HEK293 (cell line): Measurements from ENCODE around the gene DDAH1.

ENCODE experiments used
- BCL11A ChIP-seq: fragments of 450-650 bp; formaldehyde crosslinking; IDR thresholded peaks from 2 replicates; pipeline ENCODE4 v1.5.1; 2016; ENCODE audit warnings: low read depth, missing biosample characterization, missing genetic modification characterization
- KLF1 ChIP-seq: fragments of 450-650 bp; formaldehyde crosslinking; IDR thresholded peaks from 2 replicates; pipeline ENCODE4 v1.5.1; 2016; ENCODE audit warnings: missing biosample characterization, missing genetic modification characterization
- OSR2 ChIP-seq: fragments of 450-650 bp; formaldehyde crosslinking; IDR thresholded peaks from 2 replicates; pipeline ENCODE4 v1.5.1; 2016; ENCODE audit warnings: missing biosample characterization, missing genetic modification characterization
- SCRT1 ChIP-seq: fragments of 450-650 bp; formaldehyde crosslinking; IDR thresholded peaks from 2 replicates; pipeline ENCODE4 v1.5.1; 2016; ENCODE audit warnings: missing biosample characterization, missing genetic modification characterization, borderline replicate concordance
- SETDB1 ChIP-seq: IDR thresholded peaks from one replicate; pipeline ENCODE4 v1.6.1; 2017; ENCODE audit warnings: mild to moderate bottlenecking, low read length, moderate library complexity, mixed read lengths; ENCODE audit not compliant: insufficient read length
- TRIM28 ChIP-seq: IDR thresholded peaks from 2 replicates; pipeline ENCODE4 v1.6.1; 2011; ENCODE audit warnings: low read length, control low read depth, borderline replicate concordance
- ZBTB17 ChIP-seq: fragments of 450-650 bp; formaldehyde crosslinking; IDR thresholded peaks from 2 replicates; pipeline ENCODE4 v1.5.1; 2016; ENCODE audit warnings: missing biosample characterization, missing genetic modification characterization
- ZBTB20 ChIP-seq: fragments of 450-650 bp; formaldehyde crosslinking; IDR thresholded peaks from 2 replicates; pipeline ENCODE4 v1.5.1; 2016; ENCODE audit warnings: missing biosample characterization, missing genetic modification characterization
- ZFP37 ChIP-seq: fragments of 450-650 bp; formaldehyde crosslinking; IDR thresholded peaks from 2 replicates; pipeline ENCODE4 v1.5.1; 2016; ENCODE audit warnings: missing biosample characterization, missing genetic modification characterization
- ZNF132 ChIP-seq: fragments of 450-650 bp; formaldehyde crosslinking; IDR thresholded peaks from 2 replicates; pipeline ENCODE4 v1.5.1; 2017; ENCODE audit warnings: missing biosample characterization, missing genetic modification characterization, borderline replicate concordance
- ZNF133 ChIP-seq: fragments of 450-650 bp; formaldehyde crosslinking; IDR thresholded peaks from 2 replicates; pipeline ENCODE4 v1.5.1; 2016; ENCODE audit warnings: missing biosample characterization, missing genetic modification characterization
- ZNF19 ChIP-seq: fragments of 450-650 bp; formaldehyde crosslinking; IDR thresholded peaks from 2 replicates; pipeline ENCODE4; 2016; ENCODE audit warnings: missing biosample characterization, missing genetic modification characterization, low read depth
- ZNF214 ChIP-seq: fragments of 450-650 bp; formaldehyde crosslinking; IDR thresholded peaks from 2 replicates; pipeline ENCODE4 v1.5.1; 2017; ENCODE audit warnings: missing biosample characterization, mild to moderate bottlenecking, missing genetic modification characterization, borderline replicate concordance
- ZNF335 ChIP-seq: fragments of 450-650 bp; formaldehyde crosslinking; conservative IDR thresholded peaks from 2 replicates; pipeline ENCODE4 v1.5.1; 2016; ENCODE audit warnings: missing biosample characterization, missing genetic modification characterization
- ZNF341 ChIP-seq: fragments of 450-650 bp; formaldehyde crosslinking; IDR thresholded peaks from 2 replicates; pipeline ENCODE4; 2016; ENCODE audit warnings: low read depth, missing biosample characterization, missing genetic modification characterization
- ZNF354C ChIP-seq: fragments of 450-650 bp; formaldehyde crosslinking; IDR thresholded peaks from 2 replicates; pipeline ENCODE4 v1.5.1; 2016; ENCODE audit warnings: missing biosample characterization, missing genetic modification characterization, low read depth, borderline replicate concordance
- ZNF366 ChIP-seq: fragments of 450-650 bp; formaldehyde crosslinking; conservative IDR thresholded peaks from 2 replicates; pipeline ENCODE4 v1.5.1; 2016; ENCODE audit warnings: missing biosample characterization, missing genetic modification characterization
- ZNF473 ChIP-seq: fragments of 450-650 bp; formaldehyde crosslinking; IDR thresholded peaks from 2 replicates; pipeline ENCODE4 v1.5.1; 2017; ENCODE audit warnings: missing biosample characterization, missing genetic modification characterization
- ZNF48 ChIP-seq: fragments of 450-650 bp; formaldehyde crosslinking; IDR thresholded peaks from 2 replicates; pipeline ENCODE4 v1.5.1; 2016; ENCODE audit warnings: missing biosample characterization, missing genetic modification characterization
- ZNF529 ChIP-seq: fragments of 450-650 bp; formaldehyde crosslinking; IDR thresholded peaks from 2 replicates; pipeline ENCODE4 v1.5.1; 2017; ENCODE audit warnings: missing genetic modification characterization, missing biosample characterization; ENCODE audit not compliant: insufficient replicate concordance
- ZNF561 ChIP-seq: fragments of 450-650 bp; IDR thresholded peaks from 2 replicates; pipeline ENCODE4 v1.5.1; 2018; ENCODE audit warnings: missing biosample characterization, missing genetic modification characterization, borderline replicate concordance
- ZNF707 ChIP-seq: fragments of 450-650 bp; formaldehyde crosslinking; IDR thresholded peaks from 2 replicates; pipeline ENCODE4 v1.5.1; 2016; ENCODE audit warnings: missing biosample characterization, missing genetic modification characterization
- ZSCAN30 ChIP-seq: fragments of 450-650 bp; IDR thresholded peaks from 2 replicates; pipeline ENCODE4 v1.5.1; 2018; ENCODE audit warnings: missing biosample characterization, mild to moderate bottlenecking, missing genetic modification characterization, moderate library complexity
- TF ChIP-seq, protein P1 (sequence below): fragments of 450-650 bp; formaldehyde crosslinking; optimal IDR thresholded peaks from 2 replicates; pipeline ENCODE3; 2016; ENCODE audit warnings: missing biosample characterization, mild to moderate bottlenecking, missing genetic modification characterization
- TF ChIP-seq, protein P2 (sequence below): fragments of 450-650 bp; formaldehyde crosslinking; IDR thresholded peaks from 2 replicates; pipeline ENCODE4 v1.5.0; 2017; ENCODE audit warnings: missing biosample characterization, missing genetic modification characterization, borderline replicate concordance
- TF ChIP-seq, protein P3 (sequence below): fragments of 450-650 bp; formaldehyde crosslinking; IDR thresholded peaks from 2 replicates; pipeline ENCODE4 v1.5.1; 2016; ENCODE audit warnings: missing biosample characterization, missing genetic modification characterization, low read depth
- TF ChIP-seq, protein P4 (sequence below): fragments of 450-650 bp; formaldehyde crosslinking; IDR thresholded peaks from 2 replicates; pipeline ENCODE4 v1.5.1; 2017; ENCODE audit warnings: missing biosample characterization, missing genetic modification characterization
- TF ChIP-seq, protein P5 (sequence below): fragments of 450-650 bp; formaldehyde crosslinking; conservative IDR thresholded peaks from 2 replicates; pipeline ENCODE4 v1.5.1; 2016; ENCODE audit warnings: low read depth, missing biosample characterization, missing genetic modification characterization

Gene DDAH1

DNA sequence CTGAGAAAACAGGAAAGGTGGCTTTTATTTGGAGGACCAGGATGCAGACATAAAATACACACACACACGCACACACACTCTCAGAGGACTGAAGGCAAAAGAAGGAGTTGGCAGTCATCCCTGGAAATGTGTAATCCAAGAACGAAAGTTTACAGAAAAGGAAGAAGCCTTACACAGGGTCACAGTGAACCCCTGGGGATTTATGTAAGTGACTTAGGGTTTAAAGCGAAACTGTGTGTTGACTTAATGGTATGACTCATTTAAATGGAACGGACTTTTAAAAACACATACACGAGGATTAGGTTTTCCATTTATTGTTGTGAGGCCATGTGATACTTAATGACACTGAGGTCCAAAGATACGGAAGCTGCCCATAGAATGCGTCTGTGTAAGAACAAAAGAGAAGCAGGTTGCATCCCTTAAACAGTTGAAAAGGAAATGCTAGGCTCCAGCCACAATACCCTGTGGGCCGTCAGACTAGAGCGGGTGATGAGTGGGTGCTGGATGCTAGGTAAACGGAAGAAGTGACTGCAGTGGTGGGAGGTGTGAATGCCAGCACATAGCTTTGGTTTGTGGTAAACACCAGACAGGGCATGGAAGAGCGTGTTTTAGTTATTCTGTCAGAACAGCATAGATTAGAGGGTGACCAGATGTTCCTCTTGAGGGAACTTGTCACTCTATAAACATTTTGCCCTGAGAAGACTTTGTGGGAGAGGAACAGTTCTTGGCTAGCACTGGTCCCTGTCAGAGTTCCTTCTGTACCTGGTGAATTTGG lies 166.9 kb downstream of the DDAH1 start (continued):
- TF ChIP-seq ZSCAN30 (tag by site-specific recombination) (peak; percentile 94; the same call in 1 of the 2 replicates), ZNF132 (tag by site-specific recombination) (no peak), OSR2 (tag by site-specific recombination) (peak; percentile 96), ZBTB20 (tag by site-specific recombination) (peak; percentile 32; the same call in 1 of the 2 replicates), ZNF48 (tag by site-specific recombination) (no peak), ZNF214 (tag by site-specific recombination) (no peak), ZFP37 (tag by site-specific recombination) (peak; percentile 86; the same call in 1 of the 2 replicates), SETDB1 (peak; percentile 21), ZNF366 (peak; percentile 97), ZNF707 (tag by site-specific recombination) (no peak), TRIM28 (peak; percentile 95), ZNF335 (tag by site-specific recombination) (peak; percentile 69; the same call in 1 of the 2 replicates), SCRT1 (tag by site-specific recombination) (0 out of 2 replicates have a peak, but pooled peaks have one; percentile 49), ZNF354C (tag by site-specific recombination) (no peak), ZNF561 (tag by site-specific recombination) (peak; percentile 98), ZNF19 (0 out of 2 replicates have a peak, but pooled peaks have one; percentile 83), ZBTB17 (tag by site-specific recombination) (peak; percentile 82), KLF1 (no peak), BCL11A (tag by site-specific recombination) (peak; percentile 96), ZNF473 (tag by site-specific recombination) (no peak), ZNF529 (tag by site-specific recombination) (no peak), ZNF133 (no peak), ZNF341 (tag by site-specific recombination) (peak; percentile 81)
- TF ChIP-seq, protein P1, sequence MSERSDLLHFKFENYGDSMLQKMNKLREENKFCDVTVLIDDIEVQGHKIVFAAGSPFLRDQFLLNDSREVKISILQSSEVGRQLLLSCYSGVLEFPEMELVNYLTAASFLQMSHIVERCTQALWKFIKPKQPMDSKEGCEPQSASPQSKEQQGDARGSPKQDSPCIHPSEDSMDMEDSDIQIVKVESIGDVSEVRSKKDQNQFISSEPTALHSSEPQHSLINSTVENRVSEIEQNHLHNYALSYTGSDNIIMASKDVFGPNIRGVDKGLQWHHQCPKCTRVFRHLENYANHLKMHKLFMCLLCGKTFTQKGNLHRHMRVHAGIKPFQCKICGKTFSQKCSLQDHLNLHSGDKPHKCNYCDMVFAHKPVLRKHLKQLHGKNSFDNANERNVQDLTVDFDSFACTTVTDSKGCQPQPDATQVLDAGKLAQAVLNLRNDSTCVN (tag by site-specific recombination), result no peak
- TF ChIP-seq, protein P2, sequence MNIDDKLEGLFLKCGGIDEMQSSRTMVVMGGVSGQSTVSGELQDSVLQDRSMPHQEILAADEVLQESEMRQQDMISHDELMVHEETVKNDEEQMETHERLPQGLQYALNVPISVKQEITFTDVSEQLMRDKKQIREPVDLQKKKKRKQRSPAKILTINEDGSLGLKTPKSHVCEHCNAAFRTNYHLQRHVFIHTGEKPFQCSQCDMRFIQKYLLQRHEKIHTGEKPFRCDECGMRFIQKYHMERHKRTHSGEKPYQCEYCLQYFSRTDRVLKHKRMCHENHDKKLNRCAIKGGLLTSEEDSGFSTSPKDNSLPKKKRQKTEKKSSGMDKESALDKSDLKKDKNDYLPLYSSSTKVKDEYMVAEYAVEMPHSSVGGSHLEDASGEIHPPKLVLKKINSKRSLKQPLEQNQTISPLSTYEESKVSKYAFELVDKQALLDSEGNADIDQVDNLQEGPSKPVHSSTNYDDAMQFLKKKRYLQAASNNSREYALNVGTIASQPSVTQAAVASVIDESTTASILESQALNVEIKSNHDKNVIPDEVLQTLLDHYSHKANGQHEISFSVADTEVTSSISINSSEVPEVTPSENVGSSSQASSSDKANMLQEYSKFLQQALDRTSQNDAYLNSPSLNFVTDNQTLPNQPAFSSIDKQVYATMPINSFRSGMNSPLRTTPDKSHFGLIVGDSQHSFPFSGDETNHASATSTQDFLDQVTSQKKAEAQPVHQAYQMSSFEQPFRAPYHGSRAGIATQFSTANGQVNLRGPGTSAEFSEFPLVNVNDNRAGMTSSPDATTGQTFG (tag by site-specific recombination), result no peak
- TF ChIP-seq, protein P3, sequence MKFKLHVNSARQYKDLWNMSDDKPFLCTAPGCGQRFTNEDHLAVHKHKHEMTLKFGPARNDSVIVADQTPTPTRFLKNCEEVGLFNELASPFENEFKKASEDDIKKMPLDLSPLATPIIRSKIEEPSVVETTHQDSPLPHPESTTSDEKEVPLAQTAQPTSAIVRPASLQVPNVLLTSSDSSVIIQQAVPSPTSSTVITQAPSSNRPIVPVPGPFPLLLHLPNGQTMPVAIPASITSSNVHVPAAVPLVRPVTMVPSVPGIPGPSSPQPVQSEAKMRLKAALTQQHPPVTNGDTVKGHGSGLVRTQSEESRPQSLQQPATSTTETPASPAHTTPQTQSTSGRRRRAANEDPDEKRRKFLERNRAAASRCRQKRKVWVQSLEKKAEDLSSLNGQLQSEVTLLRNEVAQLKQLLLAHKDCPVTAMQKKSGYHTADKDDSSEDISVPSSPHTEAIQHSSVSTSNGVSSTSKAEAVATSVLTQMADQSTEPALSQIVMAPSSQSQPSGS (tag by site-specific recombination), result peak; percentile 48
- TF ChIP-seq, protein P4, sequence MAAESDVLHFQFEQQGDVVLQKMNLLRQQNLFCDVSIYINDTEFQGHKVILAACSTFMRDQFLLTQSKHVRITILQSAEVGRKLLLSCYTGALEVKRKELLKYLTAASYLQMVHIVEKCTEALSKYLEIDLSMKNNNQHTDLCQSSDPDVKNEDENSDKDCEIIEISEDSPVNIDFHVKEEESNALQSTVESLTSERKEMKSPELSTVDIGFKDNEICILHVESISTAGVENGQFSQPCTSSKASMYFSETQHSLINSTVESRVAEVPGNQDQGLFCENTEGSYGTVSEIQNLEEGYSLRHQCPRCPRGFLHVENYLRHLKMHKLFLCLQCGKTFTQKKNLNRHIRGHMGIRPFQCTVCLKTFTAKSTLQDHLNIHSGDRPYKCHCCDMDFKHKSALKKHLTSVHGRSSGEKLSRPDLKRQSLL (tag by site-specific recombination), result peak; percentile 38; the same call in 1 of the 2 replicates
- TF ChIP-seq, protein P5, sequence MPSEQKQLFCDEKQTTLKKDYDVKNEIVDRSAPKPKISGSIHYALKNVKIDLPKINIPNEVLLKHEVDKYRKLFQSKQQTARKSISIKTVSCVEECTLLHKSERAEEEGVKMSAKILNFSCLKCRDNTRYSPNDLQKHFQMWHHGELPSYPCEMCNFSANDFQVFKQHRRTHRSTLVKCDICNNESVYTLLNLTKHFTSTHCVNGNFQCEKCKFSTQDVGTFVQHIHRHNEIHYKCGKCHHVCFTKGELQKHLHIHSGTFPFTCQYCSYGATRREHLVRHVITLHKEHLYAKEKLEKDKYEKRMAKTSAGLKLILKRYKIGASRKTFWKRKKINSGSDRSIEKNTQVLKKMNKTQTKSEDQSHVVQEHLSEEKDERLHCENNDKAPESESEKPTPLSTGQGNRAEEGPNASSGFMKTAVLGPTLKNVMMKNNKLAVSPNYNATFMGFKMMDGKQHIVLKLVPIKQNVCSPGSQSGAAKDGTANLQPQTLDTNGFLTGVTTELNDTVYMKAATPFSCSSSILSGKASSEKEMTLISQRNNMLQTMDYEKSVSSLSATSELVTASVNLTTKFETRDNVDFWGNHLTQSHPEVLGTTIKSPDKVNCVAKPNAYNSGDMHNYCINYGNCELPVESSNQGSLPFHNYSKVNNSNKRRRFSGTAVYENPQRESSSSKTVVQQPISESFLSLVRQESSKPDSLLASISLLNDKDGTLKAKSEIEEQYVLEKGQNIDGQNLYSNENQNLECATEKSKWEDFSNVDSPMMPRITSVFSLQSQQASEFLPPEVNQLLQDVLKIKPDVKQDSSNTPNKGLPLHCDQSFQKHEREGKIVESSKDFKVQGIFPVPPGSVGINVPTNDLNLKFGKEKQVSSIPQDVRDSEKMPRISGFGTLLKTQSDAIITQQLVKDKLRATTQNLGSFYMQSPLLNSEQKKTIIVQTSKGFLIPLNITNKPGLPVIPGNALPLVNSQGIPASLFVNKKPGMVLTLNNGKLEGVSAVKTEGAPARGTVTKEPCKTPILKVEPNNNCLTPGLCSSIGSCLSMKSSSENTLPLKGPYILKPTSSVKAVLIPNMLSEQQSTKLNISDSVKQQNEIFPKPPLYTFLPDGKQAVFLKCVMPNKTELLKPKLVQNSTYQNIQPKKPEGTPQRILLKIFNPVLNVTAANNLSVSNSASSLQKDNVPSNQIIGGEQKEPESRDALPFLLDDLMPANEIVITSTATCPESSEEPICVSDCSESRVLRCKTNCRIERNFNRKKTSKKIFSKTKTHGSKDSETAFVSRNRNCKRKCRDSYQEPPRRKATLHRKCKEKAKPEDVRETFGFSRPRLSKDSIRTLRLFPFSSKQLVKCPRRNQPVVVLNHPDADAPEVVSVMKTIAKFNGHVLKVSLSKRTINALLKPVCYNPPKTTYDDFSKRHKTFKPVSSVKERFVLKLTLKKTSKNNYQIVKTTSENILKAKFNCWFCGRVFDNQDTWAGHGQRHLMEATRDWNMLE, result peak; percentile 53
